GM12874 (cell line): ENCODE data around the gene DPEP2NB.

Experiments used
- TF ChIP-seq, protein P1 (sequence below): IDR thresholded peaks from 2 replicates; pipeline ENCODE4 v1.5.1; 2011; ENCODE audit warnings: low read depth, mild to moderate bottlenecking, control low read depth, low read length, moderate library complexity; ENCODE audit not compliant: insufficient read depth

DPEP2NB gene

DNA sequence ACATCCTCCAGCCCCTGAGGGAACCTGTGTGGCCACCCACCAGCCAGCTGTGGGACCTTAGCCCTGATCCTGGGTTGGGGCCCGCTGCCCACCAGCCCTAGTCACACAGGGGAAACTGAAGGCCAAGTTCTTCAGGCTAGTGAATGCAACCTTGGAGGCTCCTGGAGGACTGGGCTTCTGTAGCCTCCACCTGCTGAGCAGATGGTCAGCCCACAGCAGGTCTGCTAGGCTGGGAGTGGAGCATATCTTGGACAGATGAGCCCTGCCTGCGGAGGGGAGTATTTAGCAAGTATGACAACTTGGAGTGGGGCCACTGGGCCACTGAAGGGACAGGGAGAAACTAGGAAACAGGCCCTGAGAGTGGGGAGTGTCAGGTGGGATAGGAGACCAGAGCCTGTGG lies 39.5 kb downstream of the DPEP2NB start:
- TF ChIP-seq, protein P1, sequence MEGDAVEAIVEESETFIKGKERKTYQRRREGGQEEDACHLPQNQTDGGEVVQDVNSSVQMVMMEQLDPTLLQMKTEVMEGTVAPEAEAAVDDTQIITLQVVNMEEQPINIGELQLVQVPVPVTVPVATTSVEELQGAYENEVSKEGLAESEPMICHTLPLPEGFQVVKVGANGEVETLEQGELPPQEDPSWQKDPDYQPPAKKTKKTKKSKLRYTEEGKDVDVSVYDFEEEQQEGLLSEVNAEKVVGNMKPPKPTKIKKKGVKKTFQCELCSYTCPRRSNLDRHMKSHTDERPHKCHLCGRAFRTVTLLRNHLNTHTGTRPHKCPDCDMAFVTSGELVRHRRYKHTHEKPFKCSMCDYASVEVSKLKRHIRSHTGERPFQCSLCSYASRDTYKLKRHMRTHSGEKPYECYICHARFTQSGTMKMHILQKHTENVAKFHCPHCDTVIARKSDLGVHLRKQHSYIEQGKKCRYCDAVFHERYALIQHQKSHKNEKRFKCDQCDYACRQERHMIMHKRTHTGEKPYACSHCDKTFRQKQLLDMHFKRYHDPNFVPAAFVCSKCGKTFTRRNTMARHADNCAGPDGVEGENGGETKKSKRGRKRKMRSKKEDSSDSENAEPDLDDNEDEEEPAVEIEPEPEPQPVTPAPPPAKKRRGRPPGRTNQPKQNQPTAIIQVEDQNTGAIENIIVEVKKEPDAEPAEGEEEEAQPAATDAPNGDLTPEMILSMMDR: no peak

DNA sequence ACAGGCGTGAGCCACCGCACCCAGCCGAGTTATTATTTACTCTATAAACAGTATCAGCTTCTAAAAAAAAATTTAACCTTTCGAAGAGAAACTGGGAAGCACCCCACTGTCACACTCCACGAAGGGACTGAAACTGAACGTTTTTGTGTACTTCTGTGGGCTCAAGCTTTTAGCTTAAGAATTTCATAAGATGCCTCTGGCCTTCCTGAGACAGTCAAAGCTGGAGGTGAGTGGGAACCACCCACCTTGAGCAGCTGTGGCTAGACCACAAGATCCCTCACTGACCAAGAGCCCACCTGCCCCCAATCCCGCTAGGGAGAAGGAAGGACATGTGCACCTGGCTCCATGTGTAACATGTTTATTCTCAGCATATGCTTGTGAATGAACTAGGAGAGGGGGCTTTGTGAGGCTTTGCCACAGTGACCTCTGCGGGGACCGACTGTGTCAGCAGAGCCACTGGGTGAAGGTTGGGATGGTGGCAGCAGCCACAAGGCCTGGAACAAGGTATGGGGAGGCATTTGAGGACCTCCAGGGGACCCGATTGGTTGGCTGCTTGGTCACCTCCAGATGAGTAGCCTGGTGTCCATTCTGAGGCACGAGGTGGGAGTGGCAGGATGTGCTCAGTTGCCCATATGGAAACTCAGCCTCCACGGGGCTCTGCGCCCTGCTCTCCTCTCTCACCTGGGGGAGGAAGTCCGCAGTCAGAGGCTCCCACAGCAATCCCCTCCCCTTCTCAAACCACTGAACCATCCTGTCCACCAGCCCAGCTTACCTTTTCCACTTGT lies 40.2 kb downstream of the DPEP2NB start:
- TF ChIP-seq, protein P1: no peak

DNA sequence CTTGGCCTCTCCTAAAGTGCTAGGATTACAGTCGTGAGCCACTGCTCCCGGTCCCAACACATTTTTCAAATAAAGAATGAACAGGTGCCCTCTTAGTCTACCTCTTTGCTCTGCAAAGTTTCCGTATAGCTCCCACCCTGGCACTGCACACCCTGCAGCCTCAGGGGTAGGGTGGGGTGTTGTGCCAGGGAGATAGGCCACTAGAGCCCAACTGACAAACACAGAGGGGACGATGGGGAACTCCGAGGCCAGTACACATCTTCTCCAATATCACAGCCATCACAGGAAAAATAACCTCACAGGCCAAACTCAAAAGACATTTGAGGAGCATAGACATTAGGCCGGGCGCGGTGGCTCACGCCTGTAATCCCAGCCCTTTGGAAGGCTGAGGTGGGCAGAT lies 44.6 kb downstream of the DPEP2NB start:
- TF ChIP-seq, protein P1: no peak

DNA sequence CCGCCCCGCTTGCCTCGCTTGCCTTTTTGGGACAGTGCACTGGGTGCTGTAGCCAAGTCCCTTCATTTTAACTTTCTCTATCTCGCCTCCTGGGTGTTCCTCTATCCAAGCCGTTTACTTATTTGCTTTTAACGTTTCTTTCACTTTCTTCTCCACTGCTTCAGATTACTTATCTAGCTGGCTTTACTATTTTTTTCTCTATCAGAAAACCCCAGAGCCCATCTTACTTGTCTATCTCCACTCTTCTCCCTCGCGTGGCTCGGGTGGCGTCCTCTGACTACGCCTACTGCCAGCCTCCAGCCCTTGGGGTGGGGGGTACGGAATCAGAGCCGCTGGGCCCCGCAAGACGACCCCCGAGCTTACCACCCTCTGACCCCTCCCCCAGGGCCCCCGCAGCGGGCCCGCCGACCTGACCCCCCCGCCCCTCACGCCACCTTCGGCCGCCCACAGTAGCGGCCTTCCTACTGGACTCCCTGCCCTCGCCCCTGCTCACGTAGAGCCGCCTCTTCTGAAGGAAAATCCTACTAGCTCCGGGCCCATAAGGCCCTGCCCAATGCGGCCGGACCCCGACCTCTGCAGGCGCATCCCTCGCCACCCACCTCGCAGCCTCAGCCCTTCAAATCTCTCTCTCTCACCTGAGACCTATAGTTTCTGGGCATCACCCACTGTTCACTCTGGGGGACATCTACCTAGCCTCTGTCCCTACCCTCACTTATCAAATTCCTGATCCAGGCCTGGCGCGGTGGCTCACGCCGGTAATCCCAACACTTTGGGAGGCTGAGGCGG lies 46.3 kb downstream of the DPEP2NB start:
- TF ChIP-seq, protein P1: no peak

DNA sequence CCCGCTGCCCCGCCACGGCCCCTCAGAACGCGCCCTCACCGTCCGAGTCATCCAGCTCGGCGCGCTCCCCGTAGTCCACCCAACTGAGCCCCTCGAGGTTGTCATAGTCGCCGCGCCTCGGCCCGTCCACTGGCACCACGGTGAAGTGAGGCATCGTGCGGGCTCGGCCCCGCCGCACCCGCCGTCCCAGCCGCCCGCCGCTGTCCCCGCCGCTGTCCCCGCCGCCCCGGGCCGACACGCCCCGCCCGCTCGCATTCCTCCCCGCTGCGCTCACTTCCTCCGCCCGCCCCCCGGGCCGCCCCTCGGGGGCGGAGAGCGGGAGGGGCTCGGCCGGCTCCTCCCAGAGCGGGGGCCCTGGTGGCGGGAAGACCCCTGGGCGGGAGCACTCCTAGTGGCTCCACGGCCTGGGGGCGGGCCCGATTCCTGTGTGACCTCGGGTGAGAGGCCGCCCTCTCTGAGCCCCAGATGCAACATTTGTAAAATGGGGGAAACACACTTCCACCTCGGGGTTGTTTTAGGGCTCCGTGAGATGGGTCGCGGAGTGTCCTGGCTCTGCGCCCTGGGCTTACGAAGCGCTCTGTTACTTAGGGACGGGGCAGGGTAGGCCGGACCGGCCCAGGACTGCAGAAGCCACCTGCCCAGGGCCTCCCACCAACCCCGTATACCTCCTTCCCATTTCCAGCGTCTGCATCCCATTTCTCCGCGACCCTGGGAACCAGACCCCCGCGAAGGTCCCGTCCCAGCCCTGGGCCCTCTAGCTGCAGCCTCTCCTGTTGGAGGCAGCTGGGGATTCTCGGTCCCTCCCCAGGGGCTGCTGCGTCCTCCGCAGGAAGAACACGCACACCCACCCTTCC lies 47.1 kb downstream of the DPEP2NB start, which contains the start of gene SLC12A4:
TSS of gene SLC12A4 (minus strand) at position 238 of the 854 bp plus-strand sequence. CDS start at position 154, 84 bp downstream.
- TF ChIP-seq, protein P1: no peak

DNA sequence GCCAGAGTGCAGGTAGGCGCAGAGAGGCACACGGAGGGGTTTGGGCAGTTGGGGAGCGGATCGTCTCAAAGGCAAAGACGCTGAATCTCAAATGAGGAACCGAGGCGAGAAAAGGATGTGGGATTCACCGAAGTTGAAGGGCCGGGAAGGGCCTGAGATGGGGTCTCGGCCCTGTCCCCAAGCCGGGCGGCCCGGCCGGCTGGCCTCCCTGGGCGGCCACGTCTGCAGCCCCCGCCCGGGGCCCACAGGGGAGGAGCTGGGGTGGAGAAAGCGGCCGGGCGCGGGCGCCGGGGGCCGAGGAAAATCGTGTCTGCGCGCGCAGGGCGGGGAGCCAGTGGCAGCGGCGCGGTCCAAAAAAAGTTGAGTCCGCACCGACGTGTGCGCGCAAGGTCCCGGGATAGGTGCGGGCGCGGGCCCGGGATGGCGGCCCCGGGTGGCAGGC lies 47.7 kb downstream of the DPEP2NB start:
- TF ChIP-seq, protein P1: no peak
